Amygdala (tissue), 56 donors: Measurements from ENCODE around the gene WDR48.
A peak's percentile ranks its signal among the peaks of the same experiment; 100 is the strongest.
"Not testable (repeated sequence)": the region's sequence is repeated elsewhere in the genome, so short reads cannot be mapped to it uniquely, and the experiment has no call there.

ENCODE experiments used
- DNase-seq, 56 donors: peaks; one replicate each; lab custom pipeline; 2025; lab: John Stamatoyannopoulos, UW

Gene WDR48

DNA sequence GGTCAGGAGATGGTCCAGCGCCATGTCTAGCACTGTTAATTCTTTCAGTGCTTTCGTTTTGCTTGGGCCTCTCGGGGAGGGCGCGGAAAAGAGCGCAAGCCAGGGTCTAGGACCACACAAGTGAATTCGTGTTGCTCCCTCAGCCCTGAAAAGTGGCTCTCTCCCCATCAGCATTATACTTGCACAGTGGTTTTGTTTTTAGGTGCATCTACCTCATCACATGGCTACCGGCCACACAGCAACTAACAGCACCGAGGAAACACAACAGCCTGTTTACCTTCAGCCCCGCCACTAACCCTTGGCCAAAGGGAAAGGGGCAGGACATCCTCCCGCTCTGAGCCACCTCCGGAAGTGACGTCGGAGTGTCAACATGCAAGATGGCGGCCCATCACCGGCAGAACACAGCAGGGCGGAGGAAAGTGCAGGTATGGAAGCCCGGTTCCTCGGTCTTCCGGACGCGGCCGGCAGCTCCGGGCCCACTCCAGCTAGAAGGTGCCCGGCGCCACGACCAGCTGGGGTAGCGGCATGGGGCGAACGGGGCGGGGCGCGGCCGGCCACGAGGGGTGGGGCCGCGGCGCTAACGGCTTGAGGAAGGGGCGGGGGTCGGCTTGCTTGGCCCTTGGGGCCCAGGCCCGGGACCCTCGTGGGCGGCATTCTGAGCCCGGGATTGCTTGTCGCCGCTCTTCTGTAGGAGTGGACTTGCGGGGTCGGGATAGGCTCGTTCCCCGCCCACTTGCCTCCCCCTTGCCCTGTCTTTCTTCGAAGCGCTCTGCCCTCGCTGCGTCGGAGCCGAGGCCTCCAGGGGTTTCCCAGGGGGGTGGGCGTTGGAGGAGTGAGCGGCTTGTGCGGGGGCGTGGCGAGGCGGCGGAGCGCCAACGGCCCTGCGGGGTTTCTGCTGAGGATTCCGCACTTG is at the start of gene WDR48, which contains the start of gene SCN11A:
Gene WDR48 (plus strand): TSS at position 368 of the 913 bp plus-strand sequence. CDS start 10 bp downstream, at position 378.
Gene SCN11A (minus strand): TSS at position 296 of the 913 bp plus-strand sequence. CDS start 101,582 bp downstream, outside the sequence.
- peak; percentile 52 to 96 (median 88) for DNase-seq

GRCh38 chr3:39005295-39005694 is 46.5 kb upstream of the WDR48 start:
- DNase-seq, result no peak

GRCh38 chr3:39011191-39011736 is 40.6 kb upstream of the WDR48 start:
- no peak for DNase-seq

DNA sequence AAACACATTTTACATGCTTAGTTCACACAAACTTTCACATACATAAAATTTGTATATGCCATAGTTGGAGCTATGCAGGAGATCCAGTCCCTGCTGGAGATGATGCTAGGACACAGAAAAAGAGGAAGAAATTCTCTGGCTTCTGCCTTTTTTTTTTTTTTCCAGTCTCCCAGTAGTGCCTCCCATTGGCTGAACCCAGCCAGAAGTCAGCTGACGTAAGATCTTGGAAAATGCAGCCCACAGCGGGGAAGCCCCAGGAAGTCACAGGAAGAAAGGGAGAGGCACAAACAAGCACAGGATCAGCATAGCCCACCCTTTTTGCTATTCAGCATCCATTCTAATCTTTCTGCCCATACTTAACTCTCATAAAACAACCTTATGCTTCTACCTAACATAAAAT is 38.5 kb upstream of the WDR48 start:
- DNase-seq, result no peak

DNA sequence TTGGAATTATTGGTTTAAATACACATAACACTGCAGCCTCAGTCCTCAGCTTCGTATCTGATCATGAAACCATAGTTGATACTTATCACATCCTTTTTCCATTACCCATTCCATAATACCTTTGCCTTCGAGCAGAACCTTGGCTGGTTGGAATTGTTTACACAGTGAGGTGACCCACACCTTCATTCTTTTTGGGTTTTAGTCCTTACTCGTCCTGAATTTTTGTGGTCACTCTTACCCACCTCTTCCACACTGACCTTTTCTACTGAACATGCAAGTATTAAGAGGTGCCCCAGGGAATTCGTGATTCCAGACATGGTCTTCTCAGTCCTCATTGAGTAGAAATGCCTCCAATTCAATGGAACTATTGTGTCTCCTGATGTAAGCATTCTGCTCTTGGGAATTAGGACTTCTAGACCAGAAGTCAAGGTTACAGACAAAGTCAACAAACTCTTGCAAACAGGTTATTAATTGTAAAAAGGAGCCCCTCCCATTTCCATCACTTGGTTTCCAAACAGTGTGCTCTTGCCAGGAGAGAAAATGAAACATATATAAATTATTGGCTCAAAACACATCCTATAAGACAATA is 37.8 kb upstream of the WDR48 start:
- DNase-seq, result no peak

DNA sequence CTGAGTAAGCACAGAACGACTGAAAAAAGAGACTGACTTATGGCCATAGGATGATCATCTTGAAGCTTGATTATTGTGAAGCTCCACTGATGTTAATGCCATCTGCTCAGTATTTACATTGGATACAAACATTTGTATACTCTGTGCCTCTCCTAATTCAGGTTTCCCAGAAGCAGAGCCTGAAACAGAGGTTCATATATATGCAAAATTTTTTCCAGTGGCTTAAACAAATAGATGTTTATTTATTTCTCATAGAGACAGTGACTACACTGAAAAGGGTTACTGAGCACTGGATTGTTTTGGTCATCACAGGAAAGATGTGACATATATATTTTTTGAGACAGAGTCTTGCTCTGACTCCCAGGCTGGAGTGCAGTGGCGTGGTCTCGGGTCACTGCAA is 36.4 kb upstream of the WDR48 start:
- no peak for DNase-seq

- DNase-seq, result no peak
Measured at GRCh38 chr3:39019299-39019698, 32.5 kb upstream of the WDR48 start.

- no peak for DNase-seq
Measured at GRCh38 chr3:39021029-39021428, 30.8 kb upstream of the WDR48 start.

- no peak for DNase-seq
Measured at GRCh38 chr3:39021465-39022285, 30.1 kb upstream of the WDR48 start.

DNA sequence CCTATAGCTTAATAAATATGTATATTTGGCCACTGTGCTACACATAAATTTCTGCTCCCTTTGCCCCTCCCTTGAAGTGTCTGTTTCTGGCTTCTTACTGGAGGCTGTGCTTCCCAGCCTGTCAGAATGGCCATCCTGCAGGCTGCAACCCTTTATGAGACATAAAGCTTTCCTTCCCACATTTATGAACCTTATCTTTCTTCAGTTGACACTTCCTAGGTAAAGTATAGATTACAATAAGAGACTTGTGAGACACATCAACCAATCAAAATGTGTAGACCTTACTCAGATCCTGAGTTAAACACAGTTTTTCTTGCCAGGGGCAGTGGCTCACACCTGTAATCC is 29.6 kb upstream of the WDR48 start:
- DNase-seq, result no peak

DNA sequence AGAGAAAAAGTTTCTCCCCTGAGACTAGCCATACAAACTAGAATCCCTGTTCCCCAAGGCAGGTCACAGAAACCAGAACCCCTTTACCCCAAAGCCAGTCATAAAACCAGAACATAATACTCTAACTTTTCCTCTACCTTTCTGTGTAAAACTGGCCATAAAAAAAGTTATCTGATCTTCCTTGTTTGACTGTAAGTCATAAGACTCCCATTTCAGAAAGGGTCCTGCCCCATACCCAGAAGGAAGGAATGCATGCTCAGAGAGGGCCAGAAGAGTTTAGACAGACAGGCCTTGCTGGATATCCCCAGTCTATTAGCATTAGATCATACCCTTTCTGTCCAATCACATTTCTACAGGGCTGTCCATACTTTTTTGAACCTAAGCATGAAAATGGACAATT is 27.3 kb upstream of the WDR48 start:
- no peak for DNase-seq

GRCh38 chr3:39025222-39025970 is 26.4 kb upstream of the WDR48 start:
- DNase-seq, result no peak

DNA sequence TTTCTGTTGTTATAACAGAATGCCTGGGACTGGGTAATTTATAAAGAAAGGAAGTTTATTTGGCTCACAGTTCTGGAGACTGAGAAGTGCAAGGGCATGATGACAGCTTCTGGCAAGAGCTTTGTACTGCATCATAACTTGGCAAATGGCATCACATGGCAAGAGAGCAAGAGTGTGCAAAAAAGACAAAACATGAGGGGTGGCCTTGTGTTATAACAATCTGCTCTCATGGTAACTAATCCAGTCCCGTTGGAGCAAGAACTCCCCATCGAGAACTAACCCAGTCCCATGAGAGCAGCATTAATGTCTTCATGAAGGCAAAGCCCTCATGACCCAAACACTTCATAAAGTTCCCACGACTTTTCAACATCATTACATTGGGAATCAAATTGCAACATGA is 23.3 kb upstream of the WDR48 start:
- no peak for DNase-seq

DNA sequence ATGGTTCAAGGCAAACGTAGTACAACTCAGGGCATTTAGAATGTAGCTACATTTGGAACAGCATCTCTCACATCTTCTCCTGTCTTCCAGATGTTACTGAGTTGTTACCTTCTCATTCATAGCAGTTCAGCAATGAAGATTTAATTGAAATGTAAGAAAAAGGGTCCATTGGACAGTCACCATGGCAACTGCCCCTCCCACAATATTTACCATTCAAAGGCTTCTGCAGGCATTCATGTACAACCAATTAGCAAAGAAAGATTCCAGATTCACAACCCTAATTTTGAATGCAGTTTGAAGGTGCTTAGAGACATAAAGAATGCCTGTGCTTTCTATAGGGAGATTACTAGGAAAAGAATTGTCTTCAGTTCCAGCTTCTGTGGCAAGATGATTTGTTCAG is 22.3 kb upstream of the WDR48 start:
- DNase-seq, result no peak

DNA sequence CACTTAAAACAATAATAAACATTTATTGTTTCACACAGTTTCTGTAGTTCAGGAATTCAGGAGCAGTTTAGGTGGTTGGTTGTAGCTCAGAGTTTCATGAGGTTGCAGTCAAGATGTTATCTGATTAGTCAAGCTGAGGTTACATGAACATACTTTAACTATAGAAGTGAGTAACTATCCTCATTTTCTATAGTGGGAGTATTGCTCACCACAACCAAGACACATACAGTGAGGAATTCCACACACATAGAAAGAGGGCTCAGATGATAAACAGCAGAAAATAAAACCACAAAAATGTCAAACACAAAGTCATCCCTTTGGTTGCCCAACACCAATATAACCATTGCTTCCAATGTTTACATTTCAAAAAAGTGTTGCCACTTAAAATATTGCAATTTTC is 13.7 kb upstream of the WDR48 start:
- no peak for DNase-seq

DNA sequence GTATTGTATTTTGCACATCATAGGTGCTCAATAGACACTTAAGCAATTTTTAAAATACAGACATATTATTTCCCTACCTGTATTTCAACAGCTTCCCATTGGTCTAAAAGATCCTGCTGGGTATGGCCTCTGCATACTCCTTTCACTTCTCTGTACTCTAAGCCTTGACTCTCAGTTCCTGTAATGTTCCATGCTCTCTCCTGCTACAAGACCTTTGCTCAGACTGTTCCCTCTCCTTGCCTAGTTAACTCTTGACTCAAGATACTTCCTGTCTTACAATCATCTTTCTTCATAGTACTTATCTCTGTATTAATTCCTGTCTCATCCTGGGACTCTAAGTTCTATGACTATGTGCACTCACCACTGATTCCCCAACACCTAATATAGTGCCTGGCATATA is 1.8 kb upstream of the WDR48 start:
- no peak for DNase-seq

DNA sequence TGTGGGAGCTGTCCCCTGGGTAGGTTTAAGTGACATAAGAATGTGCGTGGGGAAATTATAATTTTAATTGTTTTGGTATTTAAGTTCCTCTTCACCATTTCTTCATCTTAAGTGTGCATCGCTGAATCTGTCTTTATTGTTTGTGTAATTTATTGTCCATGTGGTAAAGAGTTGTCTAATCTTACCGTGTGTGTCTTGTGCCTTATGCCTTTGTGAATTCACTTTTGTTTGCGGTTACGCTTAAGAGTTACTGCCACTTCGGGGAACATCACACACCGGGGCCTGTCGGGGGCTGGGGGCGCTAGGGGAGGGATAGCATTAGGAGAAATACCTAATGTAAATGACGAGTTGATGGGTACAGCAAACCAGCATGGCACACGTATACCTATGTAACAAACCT is 767 bp downstream of the WDR48 start:
- DNase-seq, result no peak

DNA sequence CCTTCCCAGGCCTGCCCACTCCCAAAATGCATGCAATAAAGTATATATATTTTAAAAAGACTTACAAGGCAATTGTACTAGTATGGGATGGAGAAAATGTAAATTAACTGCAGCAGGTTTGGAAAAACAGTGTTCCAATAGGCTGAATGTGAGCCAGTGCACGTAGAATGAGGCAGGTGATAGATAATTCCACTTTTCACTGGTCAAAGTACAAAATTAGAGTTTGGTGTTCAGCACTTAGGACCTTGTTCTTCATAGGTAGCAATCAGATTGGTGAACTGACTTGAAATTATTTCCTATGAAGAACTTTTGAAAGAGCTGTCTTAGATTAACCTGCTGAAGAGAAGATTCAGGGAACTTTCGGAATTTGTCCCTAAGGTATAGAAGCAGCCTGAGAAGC is 1.9 kb downstream of the WDR48 start:
- DNase-seq, result no peak

- no peak for DNase-seq
Measured at GRCh38 chr3:39056151-39056550, 4.3 kb downstream of the WDR48 start.

DNA sequence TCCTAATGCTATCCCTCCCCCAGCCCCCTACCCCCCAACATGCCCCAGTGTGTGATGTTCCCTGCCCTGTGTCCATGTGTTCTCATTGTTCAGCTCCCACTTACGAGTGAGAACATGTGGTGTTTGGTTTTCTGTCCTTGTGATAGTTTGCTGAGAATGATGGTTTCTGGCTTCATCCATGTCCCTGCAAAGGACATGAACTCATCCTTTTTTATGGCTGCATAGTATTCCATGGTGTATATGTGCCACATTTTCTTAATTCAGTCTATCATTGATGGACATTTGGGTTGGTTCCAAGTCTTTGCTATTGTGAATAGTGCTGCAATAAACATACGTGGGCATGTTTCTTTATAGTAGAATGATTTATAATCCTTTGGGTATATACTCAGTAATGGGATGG is 9.4 kb downstream of the WDR48 start:
- not testable (repeated sequence) for DNase-seq
